T-helper 9 cell (primary cell): ENCODE data around the gene NFS1.
"Not testable (repeated sequence)": the region's sequence is repeated elsewhere in the genome, so short reads cannot be mapped to it uniquely, and the experiment has no call there.

Experiments used
- DNase-seq: peaks from one replicate; pipeline ENCODE4 v3.0.0-alpha.2; 2020

NFS1 gene

GRCh38 chr20:35706591-35707529, 7.7 kb upstream of the NFS1 start:
- not testable (repeated sequence) for DNase-seq

- DNase-seq: not testable (repeated sequence)
Measured at GRCh38 chr20:35705894-35706293, 6.7 kb upstream of the NFS1 start.

- no peak for DNase-seq
Measured at GRCh38 chr20:35704514-35705261, 5.5 kb upstream of the NFS1 start.

GRCh38 chr20:35702824-35703695, 3.9 kb upstream of the NFS1 start:
- no peak for DNase-seq

- no peak for DNase-seq
Measured at GRCh38 chr20:35702051-35702823, 3.1 kb upstream of the NFS1 start.

GRCh38 chr20:35700625-35701148, 1.5 kb upstream of the NFS1 start:
- no peak for DNase-seq

- no peak for DNase-seq
Measured at GRCh38 chr20:35699957-35700624, 939 bp upstream of the NFS1 start.

- DNase-seq: no peak
Measured at GRCh38 chr20:35698298-35699126, 640 bp downstream of the NFS1 start.

GRCh38 chr20:35697696-35698297, 1.4 kb downstream of the NFS1 start:
- no peak for DNase-seq

GRCh38 chr20:35695978-35696377, 3.2 kb downstream of the NFS1 start:
- no peak for DNase-seq

- no peak for DNase-seq
Measured at GRCh38 chr20:35695245-35695749, 3.9 kb downstream of the NFS1 start.

GRCh38 chr20:35690265-35690664, 8.9 kb downstream of the NFS1 start:
- DNase-seq: no peak

GRCh38 chr20:35686872-35687271, 12.3 kb downstream of the NFS1 start:
- DNase-seq: not testable (repeated sequence)

- not testable (repeated sequence) for DNase-seq
Measured at GRCh38 chr20:35685368-35685767, 13.8 kb downstream of the NFS1 start.

GRCh38 chr20:35681960-35682359, 17.2 kb downstream of the NFS1 start:
- DNase-seq: no peak

- DNase-seq: no peak
Measured at GRCh38 chr20:35680452-35681183, 18.5 kb downstream of the NFS1 start.

- DNase-seq: no peak
Measured at GRCh38 chr20:35674921-35675320, 24.2 kb downstream of the NFS1 start.

- DNase-seq: no peak
Measured at GRCh38 chr20:35673884-35674283, 25.3 kb downstream of the NFS1 start.

GRCh38 chr20:35669681-35670080, 29.5 kb downstream of the NFS1 start:
- DNase-seq: no peak
